ENCODE measurements around the gene LRIG2.
"Not testable (repeated sequence)": the region's sequence is repeated elsewhere in the genome, so short reads cannot be mapped to it uniquely, and the experiment has no call there.

LRIG2 gene

DNA sequence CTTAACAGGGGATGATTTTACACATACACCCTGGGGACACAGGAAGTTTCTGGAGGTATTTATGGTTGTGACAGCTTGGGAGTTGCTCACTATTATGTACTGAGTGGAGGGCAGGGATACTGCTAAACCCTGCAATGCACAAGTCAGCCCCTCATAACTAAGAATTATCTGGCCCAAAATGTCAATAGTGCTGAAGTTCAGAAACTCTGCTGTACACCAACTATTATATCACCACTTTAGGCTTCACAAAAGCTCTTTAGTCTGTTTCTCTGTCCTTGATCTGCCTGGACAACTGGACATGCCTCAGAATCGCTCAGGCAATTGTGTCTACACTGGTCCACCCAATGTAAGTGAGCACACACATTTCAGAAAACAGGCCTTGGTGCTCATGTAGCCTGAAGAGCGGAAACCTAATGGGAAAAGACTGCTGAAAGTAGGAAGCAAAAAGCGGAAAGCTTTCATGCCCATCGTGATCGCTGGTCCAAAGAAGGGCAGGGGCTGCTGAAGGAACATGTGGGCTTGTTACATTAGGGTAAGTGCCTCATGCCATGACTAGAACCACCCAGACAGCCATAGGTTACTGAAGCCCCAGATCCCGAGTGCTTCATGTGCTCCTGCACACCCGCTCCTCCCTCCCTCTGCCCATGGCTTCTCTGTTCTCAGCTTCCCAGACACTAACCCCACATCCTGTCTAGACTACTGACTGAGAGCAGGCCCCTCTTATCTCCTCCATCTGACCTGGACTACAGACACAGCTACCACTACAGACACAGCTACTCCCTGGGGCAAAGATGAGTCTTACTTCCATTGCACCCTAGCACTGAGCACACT, 73.5 kb downstream of the LRIG2 start:
- ChIA-PET POLR2A (no interaction called here), CTCF (interaction anchor here (0.7 to 2.7 kb wide), 3 partner anchors 18 to 532 kb away, joined by 3 to 7 read pairs (median 3); no protein-coding TSS in a partner anchor)
- no peak for DNase-seq (ENCODE audit: extremely low spot score)

DNA sequence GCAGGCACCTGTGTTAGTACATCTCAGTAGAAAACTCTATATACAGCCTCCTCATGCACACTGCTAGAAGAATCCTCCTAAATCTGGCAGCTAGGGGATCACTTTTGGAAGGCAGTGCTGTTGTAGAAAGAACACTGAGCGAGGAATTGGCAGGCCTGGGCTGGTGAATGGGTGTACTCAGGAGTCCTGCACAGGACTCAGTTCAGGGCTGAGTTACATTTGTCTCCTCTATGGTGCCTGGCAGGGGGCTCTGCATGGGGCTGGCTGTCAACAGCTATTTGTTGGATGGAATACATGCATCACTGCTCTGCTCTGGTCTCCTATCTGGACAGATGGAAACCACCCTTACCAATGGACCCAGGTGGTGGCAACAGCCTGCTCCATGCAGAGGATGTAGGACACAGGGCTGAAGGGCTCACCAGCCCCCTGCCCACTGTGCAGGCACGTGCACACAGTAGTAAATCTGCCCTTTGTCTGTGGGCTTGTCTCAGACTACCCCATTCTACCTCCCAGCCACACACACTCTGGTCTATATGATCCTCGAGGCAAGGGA, 74.2 kb downstream of the LRIG2 start:
- no peak for DNase-seq (ENCODE audit: extremely low spot score)
- ChIA-PET CTCF (interaction anchor here (0.7 to 2.7 kb wide), 3 partner anchors 17 to 532 kb away, joined by 3 to 7 read pairs (median 3); no protein-coding TSS in a partner anchor), POLR2A (no interaction called here)
- TF ChIP-seq, protein P1, sequence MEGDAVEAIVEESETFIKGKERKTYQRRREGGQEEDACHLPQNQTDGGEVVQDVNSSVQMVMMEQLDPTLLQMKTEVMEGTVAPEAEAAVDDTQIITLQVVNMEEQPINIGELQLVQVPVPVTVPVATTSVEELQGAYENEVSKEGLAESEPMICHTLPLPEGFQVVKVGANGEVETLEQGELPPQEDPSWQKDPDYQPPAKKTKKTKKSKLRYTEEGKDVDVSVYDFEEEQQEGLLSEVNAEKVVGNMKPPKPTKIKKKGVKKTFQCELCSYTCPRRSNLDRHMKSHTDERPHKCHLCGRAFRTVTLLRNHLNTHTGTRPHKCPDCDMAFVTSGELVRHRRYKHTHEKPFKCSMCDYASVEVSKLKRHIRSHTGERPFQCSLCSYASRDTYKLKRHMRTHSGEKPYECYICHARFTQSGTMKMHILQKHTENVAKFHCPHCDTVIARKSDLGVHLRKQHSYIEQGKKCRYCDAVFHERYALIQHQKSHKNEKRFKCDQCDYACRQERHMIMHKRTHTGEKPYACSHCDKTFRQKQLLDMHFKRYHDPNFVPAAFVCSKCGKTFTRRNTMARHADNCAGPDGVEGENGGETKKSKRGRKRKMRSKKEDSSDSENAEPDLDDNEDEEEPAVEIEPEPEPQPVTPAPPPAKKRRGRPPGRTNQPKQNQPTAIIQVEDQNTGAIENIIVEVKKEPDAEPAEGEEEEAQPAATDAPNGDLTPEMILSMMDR (IDR thresholded peaks at IDR 0.05; ENCODE audit: control extremely low read depth, extremely low read depth, low read depth, missing control alignments) = no peak

More for the DNA sequence above, 73.5 kb downstream of the LRIG2 start:
- TF ChIP-seq, protein P1 (IDR thresholded peaks at IDR 0.05; ENCODE audit: control extremely low read depth, extremely low read depth, low read depth, missing control alignments) = no peak

DNA sequence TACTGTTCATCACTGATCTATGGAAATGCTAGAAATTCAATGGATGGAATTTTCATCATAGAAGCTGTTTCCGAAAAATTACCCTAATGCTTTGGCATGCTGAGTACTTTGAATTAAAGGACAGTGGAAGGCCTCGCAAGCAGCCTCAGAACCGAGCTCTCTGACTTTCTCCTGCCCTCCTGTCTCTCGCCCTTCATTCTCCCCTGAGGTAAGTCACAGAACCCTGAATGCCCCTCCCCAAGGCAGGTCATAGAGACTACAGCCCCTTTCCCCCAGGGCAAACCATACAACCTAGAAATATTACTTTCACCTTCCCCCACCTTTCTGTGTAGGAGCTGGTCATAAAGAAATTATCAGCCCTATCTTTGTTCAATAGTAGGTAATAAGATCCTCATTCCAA, 74.8 kb downstream of the LRIG2 start:
- TF ChIP-seq, protein P1 (IDR thresholded peaks at IDR 0.05; ENCODE audit: control extremely low read depth, extremely low read depth, low read depth, missing control alignments) = no peak
- ChIA-PET CTCF (interaction anchor here (2.7 kb wide), 1 partner anchor 531 kb away, joined by 7 read pairs; no protein-coding TSS in a partner anchor), POLR2A (interaction anchor here (0.7 kb wide), 1 partner anchor 114 kb away, joined by 5 read pairs; no protein-coding TSS in a partner anchor)
- no peak for DNase-seq (ENCODE audit: extremely low spot score)

GRCh38 chr1:113150494-113150893, 77.5 kb downstream of the LRIG2 start:
- CTCF ChIA-PET = interaction anchor here (1.2 kb wide), 1 partner anchor 10 kb away, joined by 4 read pairs; no protein-coding TSS in a partner anchor
- POLR2A ChIA-PET; DNase-seq (ENCODE audit: extremely low spot score): not testable (repeated sequence)

- TF ChIP-seq, protein P1 (IDR thresholded peaks at IDR 0.05; ENCODE audit: control extremely low read depth, extremely low read depth, low read depth, missing control alignments) = no peak
- DNase-seq (ENCODE audit: extremely low spot score) = no peak
- POLR2A ChIA-PET = no interaction called here
- CTCF ChIA-PET = interaction anchor here (1.0 kb wide), 1 partner anchor 13 kb away, joined by 7 read pairs; no protein-coding TSS in a partner anchor
Observed at GRCh38 chr1:113153116-113153803, 80.3 kb downstream of the LRIG2 start.

- POLR2A ChIA-PET = no interaction called here
- CTCF ChIA-PET = no interaction called here
- TF ChIP-seq, protein P1 (IDR thresholded peaks at IDR 0.05; ENCODE audit: control extremely low read depth, extremely low read depth, low read depth, missing control alignments) = no peak
- DNase-seq (ENCODE audit: extremely low spot score) = no peak
Observed at GRCh38 chr1:113156368-113156767, 83.4 kb downstream of the LRIG2 start.

DNA sequence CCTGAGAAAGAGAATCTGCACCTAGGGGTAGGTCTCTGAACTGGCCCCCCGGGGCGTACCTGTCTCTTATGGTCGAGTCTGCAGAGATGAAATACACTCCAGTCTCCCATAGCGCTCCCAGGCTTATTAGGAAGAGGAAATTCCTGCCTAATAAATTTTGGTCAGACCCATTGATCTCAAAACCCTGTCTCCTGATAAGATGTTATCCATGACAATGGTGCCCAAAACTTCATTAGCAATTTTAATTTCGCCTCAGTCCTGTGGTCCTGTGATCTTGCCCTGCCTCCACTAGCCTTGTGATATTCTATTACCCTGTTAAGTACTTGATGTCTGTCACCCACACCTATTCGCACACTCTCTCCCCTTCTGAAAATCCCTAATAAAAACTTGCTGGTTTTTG, 85.7 kb downstream of the LRIG2 start:
- DNase-seq (ENCODE audit: extremely low spot score); POLR2A ChIA-PET; CTCF ChIA-PET: not testable (repeated sequence)

Data from GM10248 (cell line).